ENCODE results near the gene FBN1.

Gene FBN1

DNA sequence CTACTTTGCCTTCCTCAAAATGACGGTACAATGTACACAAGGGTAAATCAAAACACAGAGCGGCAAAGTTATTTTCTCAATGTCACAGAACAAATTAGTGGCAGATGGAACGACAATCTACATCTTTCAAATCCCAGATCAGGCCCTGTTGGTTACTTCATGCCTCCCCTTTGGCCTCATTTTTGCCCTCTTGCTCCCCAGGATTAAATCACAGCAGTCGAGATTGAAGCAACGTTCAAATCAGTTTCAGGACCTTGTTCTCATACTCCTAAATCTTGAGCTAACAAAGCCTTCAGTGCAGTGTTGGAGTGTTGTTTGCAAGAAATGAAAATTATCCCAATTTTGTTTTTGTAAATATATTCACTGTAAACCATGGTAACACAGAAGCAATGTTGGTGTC lies 91.4 kb downstream of the FBN1 start:
- DNase-seq (ENCODE audit: low read depth in 2 of 2), result no peak

GRCh38 chr15:48553559-48553958 lies 92.0 kb downstream of the FBN1 start:
- no peak for DNase-seq (ENCODE audit: low read depth in 2 of 2)

DNA sequence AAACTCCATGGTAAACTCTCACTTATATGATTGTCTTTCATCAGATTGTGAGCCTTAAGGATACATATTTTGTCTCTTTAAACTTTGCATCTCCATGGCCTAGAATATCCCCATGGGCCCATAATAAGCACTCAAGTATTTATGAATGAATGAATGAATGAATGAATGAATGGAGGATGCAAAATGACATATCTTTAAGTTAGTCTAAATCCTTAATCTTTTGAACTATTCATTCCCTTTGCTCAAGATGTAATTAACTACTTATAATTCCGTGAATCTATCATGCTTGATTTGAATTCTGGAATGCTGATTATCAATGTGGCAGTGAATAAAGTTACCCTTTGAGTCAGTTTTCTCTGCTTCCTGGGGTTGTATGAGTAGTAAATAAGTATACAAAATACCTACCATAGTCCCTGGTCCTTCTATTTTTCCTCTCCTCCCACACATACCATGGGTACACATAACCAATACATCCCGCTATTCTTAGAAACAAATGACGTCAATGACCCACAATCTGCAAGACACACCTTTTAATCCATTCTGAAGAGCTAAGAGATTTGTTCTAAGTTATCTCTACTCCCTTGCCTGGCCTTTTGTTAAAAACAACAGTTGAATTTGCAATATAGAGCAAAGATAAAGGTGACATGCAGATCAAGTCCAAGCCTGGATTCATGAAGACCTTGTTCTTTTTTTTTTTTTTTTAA lies 94.5 kb downstream of the FBN1 start:
- no peak for DNase-seq (ENCODE audit: low read depth in 2 of 2)

DNA sequence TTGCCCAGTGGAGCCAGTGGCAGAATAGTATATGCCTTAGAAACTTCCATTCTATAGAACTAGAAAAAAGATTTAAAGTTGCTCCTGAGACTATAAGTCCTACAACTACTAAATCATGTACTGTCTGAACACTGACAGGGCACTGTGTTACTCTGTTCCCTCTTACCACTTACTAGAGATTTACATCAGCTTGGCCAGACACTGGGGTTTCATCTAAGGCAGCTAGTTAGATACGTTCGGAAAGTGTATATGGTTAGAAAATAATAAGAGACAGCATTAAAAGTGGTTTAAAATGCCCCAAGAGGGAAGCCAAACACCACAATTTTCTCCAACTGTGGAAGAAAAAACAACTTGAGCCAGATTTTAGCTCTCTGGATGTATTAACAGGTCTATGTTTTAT lies 97.1 kb downstream of the FBN1 start:
- DNase-seq (ENCODE audit: low read depth in 2 of 2), result no peak

DNA sequence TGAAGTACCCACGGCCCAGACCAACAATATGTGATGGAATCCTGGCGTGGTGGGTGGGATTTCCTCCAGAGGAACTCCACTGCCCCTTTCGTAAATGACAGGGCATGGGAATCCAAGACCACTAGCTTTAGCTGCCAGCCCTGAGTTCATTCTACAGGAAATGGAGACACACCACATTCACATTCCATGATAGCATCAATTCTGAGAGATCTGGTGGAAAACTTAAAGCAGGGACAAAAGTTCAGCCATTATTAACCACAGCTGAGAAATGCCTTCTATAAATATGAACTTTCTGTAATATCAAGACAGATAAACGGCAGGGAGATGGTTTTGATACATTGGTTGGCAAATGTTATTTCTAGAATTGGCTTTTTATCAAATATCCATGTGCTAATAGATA lies 98.2 kb downstream of the FBN1 start:
- DNase-seq (ENCODE audit: low read depth in 2 of 2), result no peak

DNA sequence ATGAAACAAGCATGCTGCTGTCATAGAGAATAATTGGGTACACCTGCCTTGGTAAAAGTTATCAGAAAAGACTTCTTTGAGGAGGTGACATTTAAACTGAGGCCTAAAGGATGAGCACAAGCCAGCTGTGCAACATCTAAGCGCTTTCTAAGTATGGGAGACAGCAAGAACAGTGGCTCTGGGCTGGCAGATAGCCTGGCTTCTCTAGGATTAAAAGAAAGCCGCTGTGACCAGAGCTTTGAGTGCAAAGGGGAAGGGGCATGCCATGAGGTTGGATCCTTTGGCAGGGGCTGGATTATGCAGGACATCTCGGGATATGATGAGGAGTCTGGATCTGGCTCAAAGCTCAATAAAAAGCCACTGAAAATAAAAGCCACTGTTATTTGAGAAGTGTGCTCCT lies 99.2 kb downstream of the FBN1 start:
- no peak for DNase-seq (ENCODE audit: low read depth in 2 of 2)

DNA sequence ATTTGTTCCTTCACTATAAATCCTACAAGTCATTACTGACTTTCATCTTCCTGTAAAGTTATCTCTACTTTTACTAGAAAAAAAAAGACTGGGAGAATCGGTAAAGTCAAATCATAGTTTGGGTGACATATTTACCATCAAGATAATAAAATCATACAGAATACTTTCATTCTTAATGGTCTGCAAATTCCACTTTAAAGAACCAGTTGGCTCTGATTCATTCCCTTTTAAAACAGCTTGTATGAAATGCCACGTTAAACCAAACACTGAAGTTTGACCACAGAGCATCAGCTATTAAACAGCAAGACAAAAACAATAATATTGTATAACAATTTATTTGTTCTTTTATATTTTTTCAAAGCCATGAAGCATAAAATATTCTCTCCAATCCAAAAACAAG lies 100.7 kb downstream of the FBN1 start:
- DNase-seq (ENCODE audit: low read depth in 2 of 2), result no peak

- no peak for DNase-seq (ENCODE audit: low read depth in 2 of 2)
Measured at GRCh38 chr15:48541341-48542278, 103.9 kb downstream of the FBN1 start.

- no peak for DNase-seq (ENCODE audit: low read depth in 2 of 2)
Measured at GRCh38 chr15:48540756-48541155, 104.8 kb downstream of the FBN1 start.

DNA sequence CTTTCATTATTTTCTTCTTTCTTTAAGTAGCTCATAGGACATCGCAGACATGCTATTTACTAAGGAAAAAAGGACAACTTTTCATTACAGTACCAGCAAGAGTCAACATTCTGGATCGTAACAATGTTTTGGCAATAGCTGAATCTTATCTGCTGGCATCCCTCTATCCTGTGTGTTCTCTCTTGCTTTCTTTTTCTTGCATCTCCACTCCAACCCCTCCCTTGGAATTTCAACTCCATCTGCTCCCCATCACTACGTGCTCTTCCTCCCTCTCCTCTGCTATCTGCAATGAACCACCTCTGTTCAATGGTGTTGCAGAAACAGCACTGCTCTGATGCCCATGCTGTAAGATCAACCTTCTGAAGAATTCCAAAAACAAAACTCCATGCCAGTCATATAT lies 106.6 kb downstream of the FBN1 start:
- no peak for DNase-seq (ENCODE audit: low read depth in 2 of 2)

DNA sequence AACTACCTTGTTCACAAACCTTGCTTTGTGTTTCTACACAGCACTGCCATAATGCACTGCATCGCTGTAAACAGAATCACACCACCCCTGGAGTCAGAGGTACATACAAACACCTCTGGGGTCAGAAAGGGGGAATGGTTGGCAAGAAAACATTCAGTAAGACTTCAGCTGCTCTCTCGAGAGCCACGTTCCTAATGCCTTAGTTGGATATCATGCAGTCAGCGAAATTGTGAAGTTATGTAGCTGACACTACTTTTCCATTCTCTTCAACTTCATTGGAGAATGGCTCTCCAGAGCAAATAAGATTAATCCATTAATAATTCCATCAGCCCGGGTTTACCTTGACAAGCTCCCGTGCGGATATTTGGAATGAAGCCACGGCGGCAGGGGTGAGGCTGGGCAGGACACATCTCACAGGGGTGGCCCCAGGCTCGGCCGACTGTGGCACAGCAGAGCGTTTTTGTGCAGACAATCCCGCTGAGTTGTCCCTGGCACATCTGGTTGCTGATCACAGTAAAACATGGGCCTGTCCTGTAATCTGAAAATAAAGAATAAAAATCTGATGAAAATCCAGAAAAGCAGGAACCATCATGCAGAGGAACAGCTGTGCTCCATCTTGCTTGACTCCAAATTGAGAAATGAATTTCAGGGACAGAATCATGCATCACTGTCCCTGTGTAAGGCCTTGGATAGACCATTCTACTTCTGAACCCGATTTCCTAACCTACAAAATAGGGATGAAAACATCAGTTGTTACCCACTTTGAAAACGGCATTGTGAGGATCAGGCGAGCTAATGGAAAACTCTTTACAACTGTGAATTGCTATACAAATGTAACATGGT lies 108.0 kb downstream of the FBN1 start:
- DNase-seq (ENCODE audit: low read depth in 2 of 2), result no peak

DNA sequence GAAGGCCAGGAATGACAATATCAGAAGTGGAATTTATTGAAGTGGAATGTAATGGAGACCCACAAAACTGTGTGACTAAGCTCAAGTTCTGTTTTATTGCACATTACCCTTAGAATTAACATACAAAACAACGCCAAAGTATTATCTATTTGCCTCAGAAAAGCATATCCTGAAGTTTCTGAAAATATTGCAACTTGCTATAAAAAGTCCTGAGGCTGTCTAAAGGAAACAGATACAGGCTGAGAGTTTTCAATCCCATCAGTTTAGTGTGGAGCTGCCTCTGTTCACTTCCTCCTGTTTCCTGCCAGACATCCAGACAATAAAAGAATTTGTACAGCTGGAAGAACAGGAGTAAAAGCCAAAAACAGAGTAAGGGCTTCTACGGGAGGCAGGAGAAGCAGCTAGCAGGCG lies 108.8 kb downstream of the FBN1 start:
- DNase-seq (ENCODE audit: low read depth in 2 of 2), result no peak

GRCh38 chr15:48533982-48534381 lies 111.5 kb downstream of the FBN1 start:
- no peak for DNase-seq (ENCODE audit: low read depth in 2 of 2)

DNA sequence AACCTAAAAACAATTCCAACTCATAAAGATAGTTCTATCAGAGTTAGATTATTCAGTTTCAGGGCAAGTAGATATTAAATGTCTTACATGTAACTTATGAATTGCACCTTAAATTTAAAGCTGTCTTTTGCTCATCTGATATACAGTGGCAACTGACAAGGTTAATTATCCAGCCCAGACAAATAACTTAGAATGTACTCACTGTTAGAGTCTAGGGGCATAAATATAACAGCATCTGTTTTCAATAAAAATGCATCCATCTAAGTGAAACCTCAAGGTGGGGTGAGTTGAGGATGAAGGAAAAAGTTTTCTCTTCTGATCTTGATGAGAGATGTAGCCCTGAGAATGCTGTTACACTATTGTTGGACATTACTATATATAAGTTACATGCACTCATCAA lies 112.6 kb downstream of the FBN1 start:
- DNase-seq (ENCODE audit: low read depth in 2 of 2), result no peak

DNA sequence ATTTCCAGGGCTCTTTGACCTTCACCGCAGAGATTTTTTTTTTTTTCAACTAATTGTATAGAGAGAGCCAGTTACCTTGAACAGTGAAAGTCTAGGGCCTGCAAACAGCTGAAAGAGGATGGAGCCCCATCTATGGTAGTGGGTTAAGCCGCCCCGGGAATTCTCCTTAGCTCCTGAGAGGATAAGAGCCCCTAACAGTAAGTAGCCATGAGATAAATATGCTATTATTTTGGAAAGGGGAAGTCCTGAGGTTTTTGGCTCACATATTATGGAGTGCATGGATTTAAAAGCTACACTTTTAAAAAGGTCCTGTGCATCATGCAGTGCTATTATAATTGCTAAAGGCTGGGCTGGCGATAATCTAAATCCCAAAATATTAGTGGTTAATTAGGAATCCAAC lies 115.0 kb downstream of the FBN1 start:
- no peak for DNase-seq (ENCODE audit: low read depth in 2 of 2)

DNA sequence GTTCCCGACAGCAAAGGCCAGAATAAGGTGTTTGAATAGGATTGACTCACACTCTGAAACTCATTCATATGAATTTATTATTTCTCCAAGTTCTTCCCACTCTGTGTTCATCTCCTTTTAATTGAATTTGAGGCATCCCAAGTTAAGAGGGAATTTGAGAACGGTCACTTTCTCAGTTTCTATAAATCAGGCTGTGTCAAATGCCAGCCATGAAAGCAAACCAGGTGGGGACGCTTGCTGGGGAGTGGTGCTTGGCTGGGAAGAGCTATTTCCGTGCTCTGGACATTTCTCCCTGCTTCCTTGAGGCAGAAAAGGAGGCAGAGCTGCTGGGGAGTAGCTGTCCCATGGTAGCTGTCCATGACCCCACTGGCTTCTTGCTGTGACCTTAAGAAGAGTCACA lies 116.6 kb downstream of the FBN1 start:
- no peak for DNase-seq (ENCODE audit: low read depth in 2 of 2)

GRCh38 chr15:48527517-48527916 lies 118.0 kb downstream of the FBN1 start:
- no peak for DNase-seq (ENCODE audit: low read depth in 2 of 2)

- DNase-seq (ENCODE audit: low read depth in 2 of 2), result no peak
Measured at GRCh38 chr15:48522911-48523310, 122.6 kb downstream of the FBN1 start.

GRCh38 chr15:48522123-48522522 lies 123.4 kb downstream of the FBN1 start:
- DNase-seq (ENCODE audit: low read depth in 2 of 2), result no peak

- no peak for DNase-seq (ENCODE audit: low read depth in 2 of 2)
Measured at GRCh38 chr15:48520376-48521155, 124.9 kb downstream of the FBN1 start.

DNA sequence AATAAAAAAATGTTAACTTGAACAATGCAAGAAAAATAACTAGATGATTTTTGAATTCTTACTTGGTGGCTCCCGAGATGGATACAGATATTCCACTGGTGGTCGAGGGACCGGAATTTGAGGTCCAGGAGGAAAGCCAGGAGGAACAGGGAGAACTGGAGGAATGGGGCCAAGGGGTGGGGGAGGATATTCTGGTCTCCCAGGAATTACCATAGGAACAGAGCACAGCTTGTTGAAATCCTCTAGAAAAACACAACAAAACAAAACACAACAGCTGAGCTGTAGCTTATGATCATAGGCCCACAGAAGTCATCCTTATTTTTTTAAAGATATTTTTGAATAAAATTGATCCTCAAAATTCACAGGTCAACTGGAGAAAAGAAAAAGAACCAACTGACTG lies 129.4 kb downstream of the FBN1 start:
- no peak for DNase-seq (ENCODE audit: low read depth in 2 of 2)

GRCh38 chr15:48515500-48515899 lies 130.0 kb downstream of the FBN1 start:
- DNase-seq (ENCODE audit: low read depth in 2 of 2), result no peak
